HCT116 (cell line): ENCODE data around the gene SMG6. TPM values are rescaled to one million over a fixed set of nuclear protein-coding genes. Genes with fewer than 3 reads are reported as not detected.

Experiments
- ATAC-seq: fragments of 200-7000 bp; cut with Tn5 transposase; 2 replicates; pipeline ENCODE4 v1.9.1; 2020; ENCODE audit warnings: mild to moderate bottlenecking, moderate library complexity
- BruUV-seq: library from RNA; stranded (reverse); fragments of 400-500 nt; replicated peaks from 2 replicates; lab custom pipeline; 2021; lab: Mats Ljungman, UMichigan
- CTCF ChIA-PET: fragments of 300-600 bp; sonication (Branson Sonifier 250); formaldehyde crosslinking; loops from one replicate; lab custom pipeline; 2021; ENCODE audit warnings: antibody characterized with exemption; lab: Charles Lee
- POLR2A ChIA-PET: fragments of 300-600, 350-600 bp; sonication (Branson Sonifier 250); formaldehyde crosslinking; loops from one replicate; lab custom pipeline; 2021; ENCODE audit warnings: antibody characterized with exemption; lab: Charles Lee
- RAD21 ChIA-PET, 2 experiments: fragments of 300-600 bp; sonication (Branson Sonifier 250); formaldehyde crosslinking; loops; one replicate each; lab custom pipeline; 2023; ENCODE audit warnings: low total read pairs in 2 of 2; ENCODE audit not compliant: uncharacterized antibody in 2 of 2, unreplicated experiment in 2 of 2, low non-redundant PET in 1 of 2; lab: Charles Lee
- DNase-seq: peaks from one replicate; pipeline ENCODE4 v3.0.0-alpha.2; 2010; ENCODE audit warnings: low read depth, low spot score
- H2AFZ ChIP-seq: fragments of 200-600 bp; shearing (Covaris generic), sonication (generic); 2 replicates; pipeline ENCODE4 v1.6.1; 2017; ENCODE audit warnings: low read depth, mixed run types, mixed read lengths, antibody characterized with exemption, low read length; ENCODE audit not compliant: poor library complexity, severe bottlenecking
- H3K27ac ChIP-seq: 2 replicates; pipeline ENCODE4 v1.5.1; 2012; ENCODE audit warnings: low read depth, low read length
- H3K27me3 ChIP-seq: fragments of 200-600 bp; sonication (generic); 2 replicates; pipeline ENCODE4 v1.6.1; 2016; ENCODE audit warnings: mixed run types, low read length, mixed read lengths; ENCODE audit not compliant: insufficient read depth
- H3K36me3 ChIP-seq, 2 experiments: fragments of 200-500 bp in 1 of 2; fragments of 200-600 bp in 1 of 2; sonication (Bioruptor generic) in 1 of 2; sonication (generic) in 1 of 2; 2 replicates each; pipeline versions ENCODE4 v1.5.1 to v1.6.1; 2014 to 2016; ENCODE audit warnings: low read length in 2 of 2, inconsistent platforms in 1 of 2, mixed read lengths in 1 of 2, mixed run types in 1 of 2; ENCODE audit not compliant: insufficient read depth in 2 of 2, control insufficient read depth in 1 of 2
- H3K4me1 ChIP-seq, 2 experiments: fragments of 200-600 bp in 1 of 2; sonication (generic) in 1 of 2; 2 replicates each; pipeline versions ENCODE4 v1.5.1 to v1.6.1; 2012 to 2017; ENCODE audit warnings: low read length in 2 of 2, inconsistent platforms in 1 of 2, mild to moderate bottlenecking in 1 of 2, mixed read lengths in 1 of 2, mixed run types in 1 of 2, moderate library complexity in 1 of 2; ENCODE audit not compliant: insufficient read depth in 2 of 2, control insufficient read depth in 1 of 2
- H3K4me2 ChIP-seq: fragments of 200-600 bp; sonication (generic); 2 replicates; pipeline ENCODE4 v1.6.1; 2017; ENCODE audit warnings: mixed run types, low read length, mixed read lengths
- H3K4me3 ChIP-seq, 2 experiments: fragments of 200-600 bp in 1 of 2; sonication (generic) in 1 of 2; replicated peaks in 1 of 2; 2 replicates each; pipeline ENCODE4 v1.5.1; 2011 to 2016; ENCODE audit warnings: low read length in 2 of 2, control low read depth in 1 of 2, low read depth in 1 of 2, mild to moderate bottlenecking in 1 of 2, mixed read lengths in 1 of 2, mixed run types in 1 of 2
- H3K79me2 ChIP-seq: fragments of 200-600 bp; sonication (generic); 2 replicates; pipeline ENCODE4 v1.6.1; 2017; ENCODE audit warnings: mild to moderate bottlenecking, mixed run types, low read length, moderate library complexity, mixed read lengths; ENCODE audit not compliant: insufficient read depth
- H3K9ac ChIP-seq: fragments of 200-600 bp; sonication (generic); 2 replicates; pipeline ENCODE4 v1.6.1; 2016; ENCODE audit warnings: low read length, mixed read lengths
- H3K9me2 ChIP-seq: fragments of 200-600 bp; sonication (generic), shearing (Covaris generic); 2 replicates; pipeline ENCODE4 v1.6.1; 2017; ENCODE audit warnings: mixed run types, mild to moderate bottlenecking, moderate library complexity; ENCODE audit not compliant: insufficient read depth
- H3K9me3 ChIP-seq, 2 experiments: fragments of 200-500 bp in 1 of 2; fragments of 200-600 bp in 1 of 2; sonication (Bioruptor generic) in 1 of 2; sonication (generic) in 1 of 2; 2 replicates each; pipeline ENCODE4 v1.6.1; 2014 to 2017; ENCODE audit warnings: low read length in 2 of 2, mixed read lengths in 2 of 2, inconsistent platforms in 1 of 2, low read depth in 1 of 2, mild to moderate bottlenecking in 1 of 2, mixed run types in 1 of 2, moderate library complexity in 1 of 2; ENCODE audit not compliant: control insufficient read depth in 1 of 2, insufficient read depth in 1 of 2
- H4K20me1 ChIP-seq: fragments of 200-600 bp; sonication (generic), shearing (Covaris generic); 2 replicates; pipeline ENCODE4 v1.6.1; 2017; ENCODE audit warnings: mixed run types, mild to moderate bottlenecking, moderate library complexity; ENCODE audit not compliant: insufficient read depth
- ATF3 ChIP-seq: IDR thresholded peaks from 2 replicates; pipeline ENCODE4 v1.6.1; 2012
- CBX3 ChIP-seq: IDR thresholded peaks from 2 replicates; pipeline ENCODE4 v1.6.1; 2012; ENCODE audit warnings: low read depth
- CEBPB ChIP-seq: IDR thresholded peaks from 2 replicates; pipeline ENCODE4 v1.6.1; 2012; ENCODE audit warnings: low read depth
- CTCF ChIP-seq, 3 experiments: fragments of 200-600 bp in 1 of 3; sonication (generic) in 1 of 3; IDR thresholded peaks in 2 of 3; conservative IDR thresholded peaks in 1 of 3; 2 replicates each; pipeline ENCODE4 v1.5.1; 2012 to 2017; ENCODE audit warnings: low read depth in 2 of 3, low read length in 2 of 3, antibody characterized with exemption in 1 of 3, borderline replicate concordance in 1 of 3, control low read depth in 1 of 3, mild to moderate bottlenecking in 1 of 3, mixed read lengths in 1 of 3, mixed run types in 1 of 3, moderate library complexity in 1 of 3; ENCODE audit not compliant: insufficient read depth in 1 of 3
- EZH2phosphoT487 ChIP-seq: fragments of 200-600 bp; IDR thresholded peaks from 2 replicates; pipeline ENCODE4 v1.6.1; 2018; ENCODE audit warnings: antibody characterized with exemption, borderline replicate concordance
- JUND ChIP-seq: IDR thresholded peaks from 2 replicates; pipeline ENCODE4 v1.6.1; 2012
- MAX ChIP-seq: IDR thresholded peaks from 2 replicates; pipeline ENCODE4 v1.6.1; 2012
- POLR2A ChIP-seq: IDR thresholded peaks from 2 replicates; pipeline ENCODE4 v1.7.0; 2011; ENCODE audit warnings: borderline replicate concordance; ENCODE audit not compliant: insufficient read depth, insufficient read length; ENCODE audit errors: extremely low read depth
- POLR2AphosphoS5 ChIP-seq: IDR thresholded peaks from 2 replicates; pipeline ENCODE4 v1.6.1; 2011; ENCODE audit warnings: mild to moderate bottlenecking, low read depth, low read length, moderate library complexity
- RAD21 ChIP-seq: IDR thresholded peaks from 2 replicates; pipeline ENCODE4 v1.6.1; 2012; ENCODE audit warnings: low read depth, mild to moderate bottlenecking
- SP1 ChIP-seq: IDR thresholded peaks from 2 replicates; pipeline ENCODE4 v1.6.1; 2012; ENCODE audit warnings: low read depth
- SRF ChIP-seq: IDR thresholded peaks from 2 replicates; pipeline ENCODE4 v1.6.1; 2012; ENCODE audit warnings: low read depth
- YY1 ChIP-seq: IDR thresholded peaks from 2 replicates; pipeline ENCODE4 v1.6.1; 2011; ENCODE audit warnings: low read length, low read depth, moderate library complexity, mild to moderate bottlenecking; ENCODE audit not compliant: insufficient replicate concordance; ENCODE audit errors: extremely low read depth
- ZFX ChIP-seq: fragments of 450-650 bp; IDR thresholded peaks from 2 replicates; pipeline ENCODE4 v1.6.1; 2017
- intact Hi-C: fragments of 100-400 bp; cut with micrococcal nuclease; formaldehyde crosslinking; loops from 2 replicates; pipeline ENCODE4 v1.10.0; 2022
- total RNA-seq: library from RNA; stranded (reverse); gene quantifications from one replicate; pipeline ENCODE4 v1.2.1, GENCODE V29; 2021; ENCODE audit not compliant: unreplicated experiment

Gene SMG6
- total RNA-seq, 1 experiment from 2014 or later: 23.1 TPM

DNA sequence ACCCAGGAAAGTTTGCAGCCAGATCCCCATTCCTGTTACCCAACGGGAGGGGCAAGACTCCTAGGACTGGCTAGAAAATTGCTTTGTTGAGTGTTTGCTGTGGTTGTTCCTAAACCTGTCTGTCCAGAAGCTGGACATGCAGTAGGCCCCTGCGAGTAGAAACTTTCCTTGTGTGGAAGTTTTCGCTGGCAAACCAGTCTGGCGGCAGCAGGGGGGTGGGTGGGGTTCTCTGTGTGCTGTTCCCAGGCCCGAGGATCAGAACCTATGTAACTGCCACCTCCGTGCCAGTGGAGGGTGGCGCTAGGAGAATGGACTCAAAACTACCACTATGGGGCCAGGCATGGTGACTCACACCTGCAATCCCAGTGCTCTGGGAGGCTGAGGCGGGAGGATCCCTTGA is 42.9 kb upstream of the SMG6 start:
- Histone ChIP-seq H3K9ac (no peak overlapping the region), H2AFZ (no peak overlapping the region), H3K9me3 (no peaks in the 10 kb centered on the region), H3K36me3 (peaks cover 11 to 13% of the 10 kb centered on the region in 2 experiments; a peak in 3 of 4 replicates), H3K79me2 (no peaks in the 10 kb centered on the region), H3K4me1 (peaks cover 24 to 35% of the 10 kb centered on the region in 2 experiments), H3K27me3 (no peaks in the 10 kb centered on the region), H3K27ac (no peak overlapping the region), H3K4me2 (no peak overlapping the region), H4K20me1 (no peaks in the 10 kb centered on the region), H3K9me2 (no peaks in the 10 kb centered on the region), H3K4me3 (no peak overlapping the region)
- DNase-seq (no peak), ATAC-seq (0 out of 2 replicates have a peak, but pooled peaks have one; percentile 21)
- BruUV-seq: no TSS peak
- ChIA-PET CTCF (no interaction called here), RAD21 (interaction anchor here in 1 of 2 experiments (0.7 kb wide), 1 partner anchor 465 kb away, joined by 3 read pairs; no protein-coding TSS in a partner anchor), POLR2A (interaction anchor here (1.2 kb wide), 1 partner anchor 10 kb away, joined by 3 read pairs; the partner anchor contains the start of gene TSR1)
- intact Hi-C loops: no loop called here
- TF ChIP-seq CTCF (IDR thresholded peaks at IDR 0.05 in 2 of 3, conservative IDR thresholded peaks at IDR 0.05 in 1 of 3; ENCODE audit: borderline replicate concordance in 1 of 3, insufficient read depth in 1 of 3, low read depth in 2 of 3, low read length in 2 of 3) (no peak), POLR2A (no peak), EZH2phosphoT487 (no peak)

GRCh38 chr17:2344528-2344927 is 40.9 kb upstream of the SMG6 start:
- no peaks in the 10 kb centered on the region for H4K20me1 ChIP-seq
- peaks cover 13 to 14% of the 10 kb centered on the region in 2 experiments; a peak in 3 of 4 replicates for H3K36me3 ChIP-seq
- DNase-seq (no peak), ATAC-seq (no peak)
- no peak overlapping the region for H3K9ac ChIP-seq
- no peak overlapping the region for H2AFZ ChIP-seq
- H3K4me2 ChIP-seq: no peak overlapping the region
- ChIA-PET POLR2A (no interaction called here), RAD21 (interaction anchor here in 1 of 2 experiments (0.7 kb wide), 1 partner anchor 38 kb away, joined by 3 read pairs; no protein-coding TSS in a partner anchor), CTCF (no interaction called here)
- no peak overlapping the region for H3K4me3 ChIP-seq
- no peaks in the 10 kb centered on the region for H3K27me3 ChIP-seq
- peaks cover 4% of the 10 kb centered on the region; the same call in 1 of the 2 replicates for H3K79me2 ChIP-seq
- H3K4me1 ChIP-seq: peaks cover 24 to 35% of the 10 kb centered on the region in 2 experiments
- intact Hi-C loops: no loop called here
- no TSS peak for BruUV-seq
- no peaks in the 10 kb centered on the region for H3K9me3 ChIP-seq
- H3K27ac ChIP-seq: no peak overlapping the region
- H3K9me2 ChIP-seq: no peaks in the 10 kb centered on the region
- TF ChIP-seq POLR2AphosphoS5 (no peak), CTCF (IDR thresholded peaks at IDR 0.05 in 2 of 3, conservative IDR thresholded peaks at IDR 0.05 in 1 of 3; ENCODE audit: borderline replicate concordance in 1 of 3, insufficient read depth in 1 of 3, low read depth in 2 of 3, low read length in 2 of 3) (no peak), CEBPB (no peak), YY1 (no peak), SP1 (no peak), EZH2phosphoT487 (no peak), MAX (no peak), CBX3 (no peak), SRF (no peak), RAD21 (no peak), ATF3 (no peak), JUND (no peak), ZFX (no peak)
